ENCODE data around the gene ASTL. TPM values are rescaled to one million over a fixed set of nuclear protein-coding genes. Genes with fewer than 3 reads are reported as not detected.

ASTL gene
- total RNA-seq, 1 experiment from 2014 or later = not detected

GRCh38 chr2:96181529-96181928, 43.2 kb upstream of the ASTL start:
- TF ChIP-seq EZH2phosphoT487 (IDR thresholded peaks at IDR 0.05; ENCODE audit: borderline replicate concordance, low read length) (no peak), EZH2 (IDR thresholded peaks at IDR 0.05; ENCODE audit: low read length, unreplicated experiment) (no peak)
- Histone ChIP-seq H3K27me3 (ENCODE audit: low read length) (no peaks in the 10 kb centered on the region), H3K36me3 (ENCODE audit: low read depth, low read length) (peaks cover 26% of the 10 kb centered on the region), H3K79me2 (ENCODE audit: low read length) (no peaks in the 10 kb centered on the region), H3K9ac (ENCODE audit: low read length) (no peak overlapping the region), H3K27ac (ENCODE audit: low read length) (no peak overlapping the region), H4K20me1 (ENCODE audit: low read length) (no peaks in the 10 kb centered on the region), H3K9me2 (replicated peaks; ENCODE audit: low read length) (no peaks in the 10 kb centered on the region), H3K4me2 (ENCODE audit: low read length) (no peak overlapping the region), H3F3A (ENCODE audit: low read length, unreplicated experiment) (peaks cover 3% of the 10 kb centered on the region), H3K4me3 (ENCODE audit: low read length) (no peak overlapping the region), H3K9me3 (ENCODE audit: low read length) (no peaks in the 10 kb centered on the region), H3K4me1 (ENCODE audit: insufficient read depth, low read length) (no peaks in the 10 kb centered on the region), H2AFZ (ENCODE audit: low read length) (no peak overlapping the region)
- ChIA-PET POLR2A (ENCODE audit: unreplicated experiment) (interaction anchor here (0.6 kb wide), 1 partner anchor 14 kb away, joined by 4 read pairs; no protein-coding TSS in a partner anchor), CTCF (no interaction called here)
- TSS peak; percentile 4 for BruUV-seq (replicated peaks)
- ATAC-seq (no peak), DNase-seq (no peak)
- intact Hi-C loops (cut with micrococcal nuclease) = no loop called here

GRCh38 chr2:96180521-96180920, 42.2 kb upstream of the ASTL start:
- no TSS peak for BruUV-seq (replicated peaks)
- CTCF ChIA-PET = no interaction called here

GRCh38 chr2:96180002-96180401, 41.7 kb upstream of the ASTL start:
- TF ChIP-seq EZH2 (IDR thresholded peaks at IDR 0.05; ENCODE audit: low read length, unreplicated experiment) = no peak
- TF ChIP-seq EZH2phosphoT487 (IDR thresholded peaks at IDR 0.05; ENCODE audit: borderline replicate concordance, low read length) = no peak
- no peak for TF ChIP-seq CTCF (conservative IDR thresholded peaks at IDR 0.05; ENCODE audit: low read depth, low read length)
- CTCF ChIA-PET = no interaction called here
- Histone ChIP-seq H3K27me3 (ENCODE audit: low read length) (no peaks in the 10 kb centered on the region), H3K79me2 (ENCODE audit: low read length) (no peaks in the 10 kb centered on the region), H3K9ac (ENCODE audit: low read length) (no peak overlapping the region), H3K9me2 (replicated peaks; ENCODE audit: low read length) (no peaks in the 10 kb centered on the region), H3K36me3 (ENCODE audit: low read depth, low read length) (peaks cover 11% of the 10 kb centered on the region), H3K4me1 (ENCODE audit: insufficient read depth, low read length) (no peaks in the 10 kb centered on the region), H3K27ac (ENCODE audit: low read length) (no peak overlapping the region), H4K20me1 (ENCODE audit: low read length) (no peaks in the 10 kb centered on the region), H3K4me3 (ENCODE audit: low read length) (no peak overlapping the region), H3K9me3 (ENCODE audit: low read length) (no peaks in the 10 kb centered on the region), H3K4me2 (ENCODE audit: low read length) (no peak overlapping the region), H3F3A (ENCODE audit: low read length, unreplicated experiment) (peaks cover 3% of the 10 kb centered on the region), H2AFZ (ENCODE audit: low read length) (no peak overlapping the region)
- POLR2A ChIA-PET (ENCODE audit: unreplicated experiment) = no interaction called here
- no peak for DNase-seq
- intact Hi-C loops (cut with micrococcal nuclease) = no loop called here
- no peak for ATAC-seq
- BruUV-seq (replicated peaks) = no TSS peak

More at GRCh38 chr2:96180521-96180920, 42.2 kb upstream of the ASTL start:
- POLR2A ChIA-PET (ENCODE audit: unreplicated experiment) = no interaction called here
- H3K9ac ChIP-seq (ENCODE audit: low read length) = no peak overlapping the region
- peaks cover 16% of the 10 kb centered on the region for H3K36me3 ChIP-seq (ENCODE audit: low read depth, low read length)
- H3F3A ChIP-seq (ENCODE audit: low read length, unreplicated experiment) = peaks cover 3% of the 10 kb centered on the region
- no peaks in the 10 kb centered on the region for H4K20me1 ChIP-seq (ENCODE audit: low read length)
- intact Hi-C loops (cut with micrococcal nuclease) = no loop called here
- no peak for DNase-seq
- no peak overlapping the region for H2AFZ ChIP-seq (ENCODE audit: low read length)
- H3K4me1 ChIP-seq (ENCODE audit: insufficient read depth, low read length) = no peaks in the 10 kb centered on the region
- H3K4me2 ChIP-seq (ENCODE audit: low read length) = no peak overlapping the region
- no peak overlapping the region for H3K4me3 ChIP-seq (ENCODE audit: low read length)
- no peaks in the 10 kb centered on the region for H3K9me3 ChIP-seq (ENCODE audit: low read length)
- no peaks in the 10 kb centered on the region for H3K27me3 ChIP-seq (ENCODE audit: low read length)
- H3K27ac ChIP-seq (ENCODE audit: low read length) = no peak overlapping the region
- H3K9me2 ChIP-seq (replicated peaks; ENCODE audit: low read length) = no peaks in the 10 kb centered on the region
- no peak for TF ChIP-seq CTCF (conservative IDR thresholded peaks at IDR 0.05; ENCODE audit: low read depth, low read length)
- TF ChIP-seq EZH2phosphoT487 (IDR thresholded peaks at IDR 0.05; ENCODE audit: borderline replicate concordance, low read length) = no peak
- no peak for TF ChIP-seq EZH2 (IDR thresholded peaks at IDR 0.05; ENCODE audit: low read length, unreplicated experiment)
- no peaks in the 10 kb centered on the region for H3K79me2 ChIP-seq (ENCODE audit: low read length)
- ATAC-seq = no peak

Data from PC-3 (cell line).